Measurements from ENCODE around the gene LRRC43. TPM values are rescaled to one million over a fixed set of nuclear protein-coding genes. Genes with fewer than 3 reads are reported as not detected.
"Not testable (repeated sequence)": the region's sequence is repeated elsewhere in the genome, so short reads cannot be mapped to it uniquely, and the experiment has no call there.

Gene LRRC43
- polyA plus RNA-seq, 4 donors: 0.27 to 1.1 TPM; not detected in 2

- not testable (repeated sequence) for H3K9me3 ChIP-seq (ENCODE audit: control insufficient read depth in 2 of 2, insufficient read depth in 1 of 2, low read depth in 1 of 2, low read length in 1 of 2); FAIRE-seq; H3K27ac ChIP-seq (ENCODE audit: low read depth in 1 of 3, low read length in 2 of 3); DNase-seq
- H3K27me3 ChIP-seq (ENCODE audit: control insufficient read depth in 3 of 3, insufficient read depth in 3 of 3, low read length in 3 of 3): peaks cover 6 to 35% (median 7%) of the 10 kb centered on the region in 3 donors
- peaks cover 2 to 22% (median 9%) of the 10 kb centered on the region in 3 donors for H3K36me3 ChIP-seq (ENCODE audit: control insufficient read depth in 3 of 3, insufficient read depth in 2 of 3, low read depth in 1 of 3, low read length in 3 of 3)
- WGBS, 3 donors: 65 to 72% (median 70%) methylated on average over 19 of the region's 19 CpGs
- peaks cover 0 to 22% (median 2%) of the 10 kb centered on the region in 3 donors for H3K4me1 ChIP-seq (ENCODE audit: control insufficient read depth in 3 of 3, insufficient read depth in 2 of 3, low read depth in 1 of 3, low read length in 2 of 3)
- H3K4me3 ChIP-seq (ENCODE audit: low read depth in 1 of 3, low read length in 3 of 3): peak overlapping the region in 2 of 3 donors; percentile 20 to 64
Observed at GRCh38 chr12:122202811-122203210, 19.9 kb downstream of the LRRC43 start.

- DNase-seq (peak; percentile 74 to 85), FAIRE-seq (no peak)
- H3K27me3 ChIP-seq (ENCODE audit: control insufficient read depth in 3 of 3, insufficient read depth in 3 of 3, low read length in 3 of 3): peaks cover 6 to 35% (median 7%) of the 10 kb centered on the region in 3 donors
Observed at GRCh38 chr12:122203301-122204166, 20.6 kb downstream of the LRRC43 start, which contains the start of gene B3GNT4. Gene B3GNT4, plus strand, starts transcription at chr12:122203709. Its CDS starts 910 bp downstream, at chr12:122204619.

GRCh38 chr12:122204167-122205052 lies 21.5 kb downstream of the LRRC43 start:
- peak overlapping the region in 1 of 3 donors; percentile 64 for H3K4me3 ChIP-seq (ENCODE audit: low read depth in 1 of 3, low read length in 3 of 3)
- WGBS, 3 donors: 10 to 22% (median 15%) methylated on average over 27 to 71 of the region's 71 CpGs
- DNase-seq: peak in 1 of 2 donors; percentile 36
- H3K36me3 ChIP-seq (ENCODE audit: control insufficient read depth in 3 of 3, insufficient read depth in 2 of 3, low read depth in 1 of 3, low read length in 3 of 3): peaks cover 13 to 35% (median 13%) of the 10 kb centered on the region in 3 donors
- peaks cover 6 to 35% (median 7%) of the 10 kb centered on the region in 3 donors for H3K27me3 ChIP-seq (ENCODE audit: control insufficient read depth in 3 of 3, insufficient read depth in 3 of 3, low read length in 3 of 3)
- no peaks in the 10 kb centered on the region for H3K9me3 ChIP-seq (ENCODE audit: control insufficient read depth in 2 of 2, insufficient read depth in 1 of 2, low read depth in 1 of 2, low read length in 1 of 2)
- H3K27ac ChIP-seq (ENCODE audit: low read depth in 1 of 3, low read length in 2 of 3): no peak overlapping the region
- peaks cover 0 to 22% (median 2%) of the 10 kb centered on the region in 3 donors for H3K4me1 ChIP-seq (ENCODE audit: control insufficient read depth in 3 of 3, insufficient read depth in 2 of 3, low read depth in 1 of 3, low read length in 2 of 3)
- FAIRE-seq: no peak

More at GRCh38 chr12:122203301-122204166, 20.6 kb downstream of the LRRC43 start, which contains the start of gene B3GNT4:
- H3K36me3 ChIP-seq (ENCODE audit: control insufficient read depth in 3 of 3, insufficient read depth in 2 of 3, low read depth in 1 of 3, low read length in 3 of 3): peaks cover 10 to 28% (median 12%) of the 10 kb centered on the region in 3 donors
- peaks cover 0 to 22% (median 2%) of the 10 kb centered on the region in 3 donors for H3K4me1 ChIP-seq (ENCODE audit: control insufficient read depth in 3 of 3, insufficient read depth in 2 of 3, low read depth in 1 of 3, low read length in 2 of 3)
- no peaks in the 10 kb centered on the region for H3K9me3 ChIP-seq (ENCODE audit: control insufficient read depth in 2 of 2, insufficient read depth in 1 of 2, low read depth in 1 of 2, low read length in 1 of 2)
- WGBS, 3 donors: 0% methylated on average over 54 to 104 of the region's 104 CpGs
- no peak within 1 kb of the TSS for H3K27ac ChIP-seq (ENCODE audit: low read depth in 1 of 3, low read length in 2 of 3)
- peak within 1 kb of the TSS; percentile 20 to 64 (median 26) for H3K4me3 ChIP-seq (ENCODE audit: low read depth in 1 of 3, low read length in 3 of 3)

- DNase-seq (no peak), FAIRE-seq (no peak)
- Histone ChIP-seq H3K36me3 (ENCODE audit: control insufficient read depth in 3 of 3, insufficient read depth in 2 of 3, low read depth in 1 of 3, low read length in 3 of 3) (peaks cover 13 to 39% (median 13%) of the 10 kb centered on the region in 3 donors), H3K4me1 (ENCODE audit: control insufficient read depth in 3 of 3, insufficient read depth in 2 of 3, low read depth in 1 of 3, low read length in 2 of 3) (peaks cover 0 to 18% (median 2%) of the 10 kb centered on the region in 3 donors), H3K27ac (ENCODE audit: low read depth in 1 of 3, low read length in 2 of 3) (no peak overlapping the region), H3K27me3 (ENCODE audit: control insufficient read depth in 3 of 3, insufficient read depth in 3 of 3, low read length in 3 of 3) (peaks cover 2 to 35% (median 7%) of the 10 kb centered on the region in 3 donors), H3K4me3 (ENCODE audit: low read depth in 1 of 3, low read length in 3 of 3) (no peak overlapping the region), H3K9me3 (ENCODE audit: control insufficient read depth in 2 of 2, insufficient read depth in 1 of 2, low read depth in 1 of 2, low read length in 1 of 2) (no peaks in the 10 kb centered on the region)
- WGBS, 3 donors: 34 to 45% (median 45%) methylated on average over 20 to 23 of the region's 23 CpGs
Observed at GRCh38 chr12:122205053-122205925, 22.4 kb downstream of the LRRC43 start.

- Histone ChIP-seq H3K36me3 (ENCODE audit: control insufficient read depth in 3 of 3, insufficient read depth in 2 of 3, low read depth in 1 of 3, low read length in 3 of 3) (peaks cover 13 to 48% (median 13%) of the 10 kb centered on the region in 3 donors), H3K9me3 (ENCODE audit: control insufficient read depth in 2 of 2, insufficient read depth in 1 of 2, low read depth in 1 of 2, low read length in 1 of 2) (no peaks in the 10 kb centered on the region), H3K27me3 (ENCODE audit: control insufficient read depth in 3 of 3, insufficient read depth in 3 of 3, low read length in 3 of 3) (peaks cover 2 to 32% (median 7%) of the 10 kb centered on the region in 3 donors), H3K4me1 (ENCODE audit: control insufficient read depth in 3 of 3, insufficient read depth in 2 of 3, low read depth in 1 of 3, low read length in 2 of 3) (peaks cover 0 to 8% (median 2%) of the 10 kb centered on the region in 3 donors), H3K4me3 (ENCODE audit: low read depth in 1 of 3, low read length in 3 of 3) (no peak overlapping the region), H3K27ac (ENCODE audit: low read depth in 1 of 3, low read length in 2 of 3) (no peak overlapping the region)
- WGBS, 3 donors: 55 to 73% (median 57%) methylated on average over 27 of the region's 27 CpGs
- FAIRE-seq (no peak), DNase-seq (no peak)
Observed at GRCh38 chr12:122206111-122206881, 23.4 kb downstream of the LRRC43 start.

GRCh38 chr12:122206976-122207375 lies 24.1 kb downstream of the LRRC43 start:
- peaks cover 0 to 6% (median 2%) of the 10 kb centered on the region in 3 donors for H3K4me1 ChIP-seq (ENCODE audit: control insufficient read depth in 3 of 3, insufficient read depth in 2 of 3, low read depth in 1 of 3, low read length in 2 of 3)
- H3K9me3 ChIP-seq (ENCODE audit: control insufficient read depth in 2 of 2, insufficient read depth in 1 of 2, low read depth in 1 of 2, low read length in 1 of 2): no peaks in the 10 kb centered on the region
- H3K27me3 ChIP-seq (ENCODE audit: control insufficient read depth in 3 of 3, insufficient read depth in 3 of 3, low read length in 3 of 3): peaks cover 2 to 32% (median 7%) of the 10 kb centered on the region in 3 donors
- WGBS, 3 donors: 84 to 95% (median 86%) methylated on average over 7 to 8 of the region's 8 CpGs
- peaks cover 13 to 52% (median 13%) of the 10 kb centered on the region in 3 donors for H3K36me3 ChIP-seq (ENCODE audit: control insufficient read depth in 3 of 3, insufficient read depth in 2 of 3, low read depth in 1 of 3, low read length in 3 of 3)
- FAIRE-seq (no peak), DNase-seq (no peak)
- no peak overlapping the region for H3K27ac ChIP-seq (ENCODE audit: low read depth in 1 of 3, low read length in 2 of 3)
- no peak overlapping the region for H3K4me3 ChIP-seq (ENCODE audit: low read depth in 1 of 3, low read length in 3 of 3)

GRCh38 chr12:122207391-122207790 lies 24.5 kb downstream of the LRRC43 start:
- Histone ChIP-seq H3K4me1 (ENCODE audit: control insufficient read depth in 3 of 3, insufficient read depth in 2 of 3, low read depth in 1 of 3, low read length in 2 of 3) (peaks cover 0 to 6% (median 2%) of the 10 kb centered on the region in 3 donors), H3K4me3 (ENCODE audit: low read depth in 1 of 3, low read length in 3 of 3) (no peak overlapping the region), H3K27me3 (ENCODE audit: control insufficient read depth in 3 of 3, insufficient read depth in 3 of 3, low read length in 3 of 3) (peaks cover 2 to 32% (median 7%) of the 10 kb centered on the region in 3 donors), H3K9me3 (ENCODE audit: control insufficient read depth in 2 of 2, insufficient read depth in 1 of 2, low read depth in 1 of 2, low read length in 1 of 2) (no peaks in the 10 kb centered on the region), H3K36me3 (ENCODE audit: control insufficient read depth in 3 of 3, insufficient read depth in 2 of 3, low read depth in 1 of 3, low read length in 3 of 3) (peaks cover 13 to 52% (median 13%) of the 10 kb centered on the region in 3 donors), H3K27ac (ENCODE audit: low read depth in 1 of 3, low read length in 2 of 3) (no peak overlapping the region)
- no peak for FAIRE-seq
- 85 to 92% (median 90%) methylated on average over 8 of the region's 8 CpGs for WGBS, 3 donors
- DNase-seq: no peak
